ENCODE results near the gene RNF32.
"Not testable (repeated sequence)": the region's sequence is repeated elsewhere in the genome, so short reads cannot be mapped to it uniquely, and the experiment has no call there.

RNF32 gene

GRCh38 chr7:156676263-156676662, 35.7 kb downstream of the RNF32 start:
- FAIRE-seq, result no peak

DNA sequence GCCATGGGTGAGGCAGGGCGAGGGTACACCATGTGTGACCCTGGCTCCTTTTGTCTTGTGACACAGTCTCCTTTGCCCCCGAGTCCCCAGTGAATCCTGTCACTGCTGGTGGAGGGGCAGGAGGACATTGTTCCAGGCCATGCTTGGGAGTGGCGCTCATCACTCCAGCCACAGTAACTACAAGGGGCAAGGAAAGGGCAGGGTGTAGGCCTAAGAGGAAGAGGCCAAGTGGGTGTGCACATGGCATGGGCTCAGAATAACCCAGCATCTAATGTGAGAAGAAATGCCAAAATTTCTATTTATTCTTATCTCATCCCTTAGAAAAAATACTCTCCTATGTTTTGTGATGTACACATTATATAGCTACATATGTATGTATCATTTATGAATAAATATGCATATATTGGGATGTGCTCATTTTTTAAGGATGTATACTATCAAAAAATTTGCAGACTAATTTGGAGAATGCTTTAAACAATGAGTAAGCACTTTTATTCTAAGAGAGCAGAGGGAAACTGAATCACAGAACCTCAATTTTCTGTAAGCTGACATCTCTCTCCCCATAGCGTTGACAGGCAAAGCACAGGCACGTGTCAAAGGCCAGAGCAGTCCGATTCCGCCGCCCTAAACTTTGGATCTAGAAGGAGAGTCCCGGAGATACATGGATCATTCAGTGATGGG, 36.9 kb downstream of the RNF32 start:
- no peak for FAIRE-seq

DNA sequence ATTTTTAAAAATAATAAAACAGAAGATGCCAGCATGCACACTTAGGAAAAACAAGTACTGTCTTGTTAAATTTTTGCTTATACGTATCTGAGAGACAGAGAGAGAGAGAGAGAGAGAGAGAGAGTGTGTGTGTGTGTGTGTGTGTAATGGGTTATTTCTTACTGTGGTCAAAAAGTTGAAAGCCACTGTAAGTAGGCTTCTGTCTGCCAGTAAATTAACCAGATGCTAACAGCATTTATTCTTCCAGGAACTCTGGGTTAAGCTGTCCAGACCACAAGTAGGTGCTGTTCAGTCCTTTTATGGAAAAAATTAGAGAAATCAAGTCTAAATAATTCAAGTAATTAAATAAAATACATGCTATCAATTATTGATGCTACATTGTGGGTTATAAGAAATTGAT, 39.7 kb downstream of the RNF32 start:
- no peak for FAIRE-seq

DNA sequence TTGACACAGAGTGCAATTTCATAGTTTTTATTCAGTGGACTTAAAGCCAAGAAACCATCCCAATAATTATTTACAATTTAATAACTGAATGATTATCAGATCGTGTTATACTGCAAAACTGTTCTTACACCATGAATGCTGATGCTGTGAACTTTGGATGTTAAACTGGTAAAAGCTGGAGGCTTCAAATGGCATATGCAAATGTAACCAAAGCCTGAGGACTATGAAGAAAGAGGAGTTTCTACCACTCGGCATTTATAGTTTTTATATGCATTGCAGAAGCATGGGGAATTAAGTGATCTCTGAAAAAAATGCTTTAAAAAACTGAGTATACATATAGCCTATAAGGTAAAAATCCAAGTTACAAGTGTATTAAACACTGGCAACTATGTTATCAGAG, 42.4 kb downstream of the RNF32 start:
- no peak for FAIRE-seq

- FAIRE-seq, result no peak
These were observed 43.7 kb downstream of the RNF32 start for GRCh38 chr7:156684251-156684650.

GRCh38 chr7:156684661-156685060, 44.1 kb downstream of the RNF32 start:
- FAIRE-seq, result no peak

GRCh38 chr7:156691764-156692163, 51.2 kb downstream of the RNF32 start:
- FAIRE-seq, result peak; percentile 68

- no peak for FAIRE-seq
These were observed 52.3 kb downstream of the RNF32 start for GRCh38 chr7:156692849-156693248.

- no peak for FAIRE-seq
These were observed 53.1 kb downstream of the RNF32 start for GRCh38 chr7:156693627-156694026.

GRCh38 chr7:156697283-156697682, 56.7 kb downstream of the RNF32 start:
- not testable (repeated sequence) for FAIRE-seq

DNA sequence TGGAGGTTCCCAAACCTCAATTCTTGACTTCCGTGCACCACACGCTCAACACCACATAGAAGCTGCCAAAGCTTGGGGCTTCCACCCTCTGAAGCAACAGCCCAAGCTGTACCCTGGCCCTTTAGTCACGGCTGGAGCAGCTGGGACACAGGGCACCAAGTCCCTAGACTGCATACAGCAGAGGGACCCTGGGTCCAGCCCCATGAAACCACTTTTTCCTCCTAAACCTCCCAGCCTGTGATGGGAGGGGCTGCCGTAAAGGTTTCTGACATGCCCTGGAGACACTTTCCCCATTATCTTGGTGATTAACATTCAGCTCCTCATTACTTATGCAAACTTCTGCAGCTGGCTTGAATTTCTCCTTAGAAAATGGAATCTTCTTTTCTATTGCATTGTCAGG, 57.9 kb downstream of the RNF32 start:
- FAIRE-seq, result not testable (repeated sequence)

DNA sequence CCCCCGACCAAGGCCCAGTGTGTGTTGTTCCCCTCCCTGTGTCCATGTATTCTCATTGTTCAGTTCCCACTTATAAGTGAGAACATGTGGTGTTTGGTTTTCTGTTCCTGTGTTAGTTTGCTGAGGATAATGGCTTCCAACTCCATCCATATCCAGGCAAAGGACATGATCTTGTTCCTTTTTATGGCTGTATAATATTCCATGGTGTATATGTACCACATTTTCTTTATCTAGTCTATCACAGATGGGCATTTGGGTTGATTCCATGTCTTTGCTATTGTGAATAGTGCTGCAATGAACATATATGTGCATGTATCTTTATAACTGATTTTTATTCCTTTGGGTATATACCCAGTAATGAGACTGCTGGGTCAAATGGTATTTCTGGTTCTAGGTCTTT, 61.2 kb downstream of the RNF32 start:
- FAIRE-seq, result not testable (repeated sequence)

DNA sequence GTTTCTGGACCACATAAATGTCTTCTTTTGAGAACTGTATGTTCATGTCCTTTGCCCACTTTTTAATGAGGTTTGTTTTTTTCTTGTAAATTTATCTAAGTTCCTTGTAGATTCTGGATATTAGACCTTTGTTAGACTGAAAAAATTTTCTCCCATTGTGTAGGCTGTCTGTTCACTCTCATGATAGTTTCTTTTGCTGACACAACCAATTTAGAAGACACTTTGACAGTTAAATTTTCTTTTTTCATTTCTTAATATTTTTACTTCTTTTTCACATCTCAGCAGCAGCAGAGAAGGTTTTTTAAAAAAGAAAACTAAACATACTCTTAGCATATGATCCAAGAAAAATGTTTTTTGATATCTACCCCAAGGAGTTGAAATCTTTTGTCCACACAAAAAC, 61.8 kb downstream of the RNF32 start:
- no peak for FAIRE-seq

- FAIRE-seq, result no peak
These were observed 62.6 kb downstream of the RNF32 start for GRCh38 chr7:156703209-156703608.

DNA sequence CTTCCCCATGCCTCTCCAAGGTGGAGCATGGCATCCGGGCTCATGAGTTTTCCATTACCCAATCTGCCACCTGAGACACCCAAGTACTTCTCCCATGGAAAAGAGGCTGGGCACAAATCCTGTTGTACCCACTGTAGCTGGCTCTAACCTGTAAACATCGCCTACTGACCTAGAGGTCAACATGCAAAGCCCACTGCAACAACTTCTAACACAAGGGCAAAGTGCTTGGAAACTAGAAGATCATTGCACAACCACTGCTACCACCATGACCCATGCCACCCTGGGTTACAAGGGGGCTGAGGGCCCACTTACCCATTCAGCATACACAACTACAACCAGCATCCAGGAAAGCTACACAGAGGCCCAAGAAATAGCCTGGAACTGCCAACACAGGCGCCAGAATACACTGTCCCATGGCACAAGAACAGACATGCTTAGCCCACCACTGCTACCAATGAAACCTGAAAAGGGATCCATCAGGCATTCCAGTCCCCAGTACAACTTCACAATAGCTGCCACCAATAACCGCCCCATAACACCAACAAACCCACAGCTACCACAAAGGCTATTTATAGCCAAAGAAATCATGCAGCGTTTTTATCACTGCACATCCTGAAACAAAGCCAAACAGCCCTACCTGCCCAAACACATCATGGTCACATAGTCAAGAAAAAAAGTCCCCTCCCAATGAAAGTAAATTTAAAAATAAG, 63.4 kb downstream of the RNF32 start:
- no peak for FAIRE-seq

DNA sequence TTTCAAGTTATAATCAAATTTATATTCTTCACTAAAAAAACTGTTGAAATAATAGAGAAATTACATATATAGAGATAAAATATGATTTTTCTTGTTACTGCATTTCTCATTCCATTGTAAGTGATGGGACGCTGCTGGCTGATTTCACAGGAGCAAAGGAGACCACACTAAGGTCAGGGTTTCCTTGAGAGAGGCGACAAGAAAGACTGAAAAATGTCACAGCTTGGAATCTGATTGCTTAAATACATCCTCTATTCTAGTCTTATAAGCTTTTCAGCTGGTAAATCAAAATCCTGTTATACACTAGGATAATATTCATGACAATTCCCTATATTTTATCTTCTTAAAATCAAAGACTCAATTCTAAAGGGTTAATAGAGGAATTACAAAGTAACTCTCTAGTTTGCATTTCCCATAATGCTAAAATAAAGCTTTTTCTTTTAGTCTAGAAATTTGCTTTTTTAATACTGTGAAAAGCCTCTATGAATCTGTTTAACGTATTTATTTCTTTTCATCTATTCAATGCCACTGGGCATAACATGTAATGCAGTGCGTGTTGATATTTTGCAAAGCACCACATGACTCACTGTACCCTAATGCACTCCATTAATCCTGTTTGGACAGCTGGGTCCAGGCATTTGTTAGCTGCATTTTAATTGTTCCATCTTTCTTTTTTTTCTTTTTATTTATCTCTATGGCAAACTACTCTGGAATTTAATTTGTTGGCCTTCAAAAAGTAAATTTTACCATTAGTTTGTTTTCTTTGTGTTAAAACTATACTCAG, 81.7 kb downstream of the RNF32 start:
- FAIRE-seq, result no peak

- FAIRE-seq, result no peak
These were observed 84.5 kb downstream of the RNF32 start for GRCh38 chr7:156725073-156725472.

- no peak for FAIRE-seq
These were observed 85.4 kb downstream of the RNF32 start for GRCh38 chr7:156725936-156726335.

Data from G401.6 (cell line).